Epithelial cell of proximal tubule (primary cell): Measurements from ENCODE around the gene GASK1A. TPM values are rescaled to one million over a fixed set of nuclear protein-coding genes. Genes with fewer than 3 reads are reported as not detected.

ENCODE experiments used
- DNase-seq: peaks from one replicate; pipeline ENCODE4 v3.0.0-alpha.2; 2011; ENCODE audit warnings: low read depth
- H3K4me3 ChIP-seq: 2 replicates; pipeline ENCODE4 v1.5.1; 2011; ENCODE audit warnings: low read depth, mild to moderate bottlenecking, low read length
- total RNA-seq: library from RNA; depleted of rRNA; stranded (reverse); fragments of >200 nt; gene quantifications from 2 replicates; pipeline ENCODE4 v1.2.3, GENCODE V29; 2015
- TF ChIP-seq, protein P1 (sequence below): conservative IDR thresholded peaks from 2 replicates; pipeline ENCODE4 v1.5.1; 2012; ENCODE audit warnings: low read depth, mild to moderate bottlenecking, low read length

The GASK1A gene
- total RNA-seq, 1 donor from 2014 or later = 1.1 TPM

DNA sequence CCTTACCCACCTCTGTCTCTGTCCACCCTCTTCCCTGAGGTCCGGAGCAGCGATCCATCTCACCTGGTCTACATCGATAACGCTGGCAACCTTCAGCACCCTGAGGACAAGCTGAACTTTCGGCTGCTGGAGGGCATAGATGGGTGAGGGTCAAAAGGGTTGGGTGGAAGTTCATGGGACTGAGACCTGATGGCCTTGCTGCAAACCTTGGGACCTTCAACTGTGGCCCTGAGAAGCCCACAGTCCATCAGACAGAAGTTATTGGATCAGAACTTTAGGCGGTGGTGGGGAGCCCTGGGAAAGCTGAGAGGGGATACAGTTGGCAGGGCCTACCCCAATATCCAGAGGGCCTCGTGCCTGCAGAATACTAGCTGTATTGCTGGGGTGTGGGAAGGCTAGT, 76.3 kb downstream of the GASK1A start:
- no peak overlapping the region for H3K4me3 ChIP-seq
- no peak for DNase-seq
- TF ChIP-seq, protein P1, sequence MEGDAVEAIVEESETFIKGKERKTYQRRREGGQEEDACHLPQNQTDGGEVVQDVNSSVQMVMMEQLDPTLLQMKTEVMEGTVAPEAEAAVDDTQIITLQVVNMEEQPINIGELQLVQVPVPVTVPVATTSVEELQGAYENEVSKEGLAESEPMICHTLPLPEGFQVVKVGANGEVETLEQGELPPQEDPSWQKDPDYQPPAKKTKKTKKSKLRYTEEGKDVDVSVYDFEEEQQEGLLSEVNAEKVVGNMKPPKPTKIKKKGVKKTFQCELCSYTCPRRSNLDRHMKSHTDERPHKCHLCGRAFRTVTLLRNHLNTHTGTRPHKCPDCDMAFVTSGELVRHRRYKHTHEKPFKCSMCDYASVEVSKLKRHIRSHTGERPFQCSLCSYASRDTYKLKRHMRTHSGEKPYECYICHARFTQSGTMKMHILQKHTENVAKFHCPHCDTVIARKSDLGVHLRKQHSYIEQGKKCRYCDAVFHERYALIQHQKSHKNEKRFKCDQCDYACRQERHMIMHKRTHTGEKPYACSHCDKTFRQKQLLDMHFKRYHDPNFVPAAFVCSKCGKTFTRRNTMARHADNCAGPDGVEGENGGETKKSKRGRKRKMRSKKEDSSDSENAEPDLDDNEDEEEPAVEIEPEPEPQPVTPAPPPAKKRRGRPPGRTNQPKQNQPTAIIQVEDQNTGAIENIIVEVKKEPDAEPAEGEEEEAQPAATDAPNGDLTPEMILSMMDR = no peak

DNA sequence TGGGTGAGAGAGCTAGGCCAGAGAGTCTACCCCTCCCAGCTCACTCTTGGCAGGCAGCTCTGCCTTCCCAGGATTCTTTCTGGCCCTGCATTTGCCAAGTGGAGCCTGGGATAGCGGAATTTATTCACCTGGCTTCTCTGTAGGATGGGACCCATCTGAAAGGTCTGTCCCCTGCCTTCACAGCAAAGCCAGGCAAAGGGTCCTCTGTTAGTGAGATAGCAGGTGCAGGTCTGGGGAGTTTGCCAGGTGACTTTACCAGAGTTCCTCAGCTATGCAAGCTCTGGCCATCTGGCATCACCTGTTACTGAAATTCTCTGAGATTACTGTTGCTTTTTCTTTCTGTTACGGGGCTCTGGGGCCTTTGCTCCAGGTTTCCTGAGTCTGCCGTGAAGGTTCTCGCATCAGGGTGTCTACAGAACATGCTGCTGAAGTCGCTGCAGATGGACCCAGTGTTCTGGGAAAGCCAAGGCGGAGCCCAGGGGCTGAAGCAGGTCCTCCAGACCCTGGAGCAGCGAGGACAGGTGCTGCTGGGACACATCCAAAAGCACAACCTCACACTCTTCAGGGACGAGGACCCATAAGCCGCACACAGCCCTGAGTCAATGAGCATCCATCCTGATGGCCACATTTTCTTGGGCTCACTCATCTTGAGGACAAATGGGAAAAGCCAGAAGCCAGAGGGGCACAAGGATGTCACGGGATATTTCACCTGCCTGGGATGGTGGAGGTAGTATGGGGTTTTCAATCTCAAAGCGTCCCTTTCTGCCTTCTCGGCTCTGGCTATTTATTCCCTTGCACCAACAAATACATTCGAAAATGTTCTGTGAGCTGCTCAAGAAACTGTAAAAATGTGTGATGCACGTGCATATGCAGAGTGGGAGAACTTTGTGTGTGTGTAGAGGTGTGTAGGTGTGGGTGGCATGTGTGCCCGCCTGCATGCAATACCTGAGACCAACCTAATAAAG, 77.0 kb downstream of the GASK1A start:
- H3K4me3 ChIP-seq = no peak overlapping the region
- TF ChIP-seq, protein P1 = no peak
- DNase-seq = no peak

DNA sequence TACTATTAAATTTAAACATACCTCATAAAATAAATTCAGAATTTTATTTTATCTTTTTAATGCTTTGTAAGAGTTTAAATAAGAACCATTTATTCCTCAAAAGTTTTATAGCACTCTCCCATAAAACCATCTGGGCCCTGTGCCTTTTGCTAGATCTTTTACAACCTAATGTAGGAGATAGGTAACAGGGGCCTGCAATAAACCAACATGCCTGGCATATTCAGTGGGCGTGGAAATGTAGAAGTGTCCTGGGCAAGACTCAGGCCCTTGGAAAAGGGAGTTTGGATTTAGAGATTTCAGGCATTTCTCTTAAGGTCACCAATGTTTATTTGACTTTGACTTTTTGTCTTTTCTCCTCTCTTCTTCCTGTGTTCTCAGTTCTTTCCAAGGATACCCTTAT, 80.3 kb downstream of the GASK1A start:
- no peak for DNase-seq
- TF ChIP-seq, protein P1 = no peak
- no peak overlapping the region for H3K4me3 ChIP-seq

DNA sequence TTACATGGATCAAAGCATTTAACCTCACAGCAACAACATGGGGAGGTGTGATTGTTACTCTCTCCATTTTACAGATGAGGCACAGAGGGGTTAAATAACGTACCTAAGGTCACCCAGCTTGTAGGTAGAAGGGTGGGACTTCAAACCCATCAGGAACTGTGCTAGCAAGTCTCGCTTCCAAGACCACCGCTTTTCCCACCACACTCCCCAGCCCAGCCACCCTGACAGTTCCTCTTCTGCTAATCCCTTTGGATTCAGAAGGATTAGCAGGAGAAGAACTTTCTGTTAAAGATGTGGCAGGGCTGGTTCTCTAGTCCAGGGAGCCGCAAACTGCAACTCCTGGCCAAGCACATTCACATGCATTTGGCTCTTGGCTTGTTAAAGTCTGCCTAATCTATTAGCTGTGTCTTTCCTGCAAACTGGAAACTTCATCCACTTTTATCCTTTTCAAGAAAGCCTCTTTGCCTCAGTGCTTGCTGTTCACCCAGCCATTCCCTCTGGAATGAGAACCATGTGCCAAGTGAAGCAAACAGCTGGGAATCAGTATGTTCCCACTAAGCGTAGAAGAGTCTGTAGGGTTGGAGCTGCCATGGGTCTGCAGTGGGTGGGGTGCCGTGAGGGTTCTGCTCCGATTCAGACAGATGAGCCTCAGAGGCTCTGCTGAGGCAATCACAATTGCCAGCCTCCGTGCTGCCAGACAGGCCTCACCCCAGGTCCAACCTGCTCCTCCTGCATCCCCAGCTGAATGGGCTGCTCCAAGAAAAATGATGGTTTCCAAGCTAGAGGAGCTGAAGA, 82.2 kb downstream of the GASK1A start:
- DNase-seq = no peak
- TF ChIP-seq, protein P1 = no peak
- H3K4me3 ChIP-seq = no peak overlapping the region

DNA sequence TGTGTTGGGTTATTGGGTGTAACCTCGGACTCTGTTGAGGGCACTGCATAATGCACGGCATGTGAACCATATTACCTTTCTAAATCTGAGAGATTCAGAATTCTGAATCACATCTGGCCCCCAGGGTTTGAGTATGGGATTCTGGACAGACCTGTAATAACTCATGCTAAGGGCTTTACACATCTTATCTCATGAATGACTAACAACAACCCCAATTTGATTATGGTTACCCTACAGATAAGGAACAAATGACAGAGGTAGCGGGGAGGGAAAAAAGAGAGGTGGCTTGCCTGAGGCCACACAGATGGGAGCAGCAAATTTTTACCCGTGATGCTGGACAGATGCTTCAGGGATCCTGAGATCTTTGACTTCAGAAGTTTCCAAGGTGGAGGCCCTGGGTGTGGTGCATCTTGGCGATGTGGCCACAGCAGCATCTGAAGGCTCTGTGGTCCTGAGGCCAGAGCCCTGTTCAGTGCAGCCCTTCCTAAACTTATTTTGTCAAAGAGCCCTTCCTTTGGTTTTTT, 83.0 kb downstream of the GASK1A start:
- TF ChIP-seq, protein P1 = no peak
- no peak for DNase-seq
- no peak overlapping the region for H3K4me3 ChIP-seq

DNA sequence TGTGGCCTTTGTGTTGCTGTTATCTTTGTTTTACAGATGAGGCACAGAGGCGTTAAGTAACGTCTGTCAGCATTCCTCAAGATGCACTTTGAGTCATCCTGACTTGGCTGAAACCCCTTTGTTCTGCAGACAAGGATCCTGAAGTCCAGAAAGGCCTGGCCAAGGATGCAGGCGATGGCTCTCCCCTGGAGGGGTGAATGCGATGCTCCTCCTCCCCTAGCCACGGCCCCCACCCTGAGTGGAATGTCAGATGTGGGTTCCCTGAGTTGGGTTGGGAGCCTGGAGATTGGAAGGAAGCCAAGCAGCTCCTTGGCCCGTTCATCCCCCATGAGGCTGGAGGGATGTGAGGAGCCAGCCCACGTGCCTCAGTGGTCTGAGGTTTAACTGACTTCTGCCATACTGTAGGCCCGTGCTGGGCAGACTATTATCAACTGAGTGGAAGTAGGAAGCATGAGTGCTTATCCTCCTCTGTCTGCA, 83.5 kb downstream of the GASK1A start:
- DNase-seq = no peak

More for the DNA sequence above, 83.5 kb downstream of the GASK1A start:
- TF ChIP-seq, protein P1 = no peak
- no peak overlapping the region for H3K4me3 ChIP-seq
